PC-3 (cell line): ENCODE results near the gene LRRC8B. TPM values are rescaled to one million over a fixed set of nuclear protein-coding genes. Genes with fewer than 3 reads are reported as not detected.

ENCODE experiments used
- ATAC-seq: fragments of 200-7000 bp; cut with Tn5 transposase; 2 replicates; pipeline ENCODE4 v1.9.1; 2020; ENCODE audit warnings: mild to moderate bottlenecking, moderate library complexity
- BruUV-seq: library from RNA; stranded (reverse); fragments of 400-500 nt; replicated peaks from 2 replicates; lab custom pipeline; 2021; lab: Mats Ljungman, UMichigan
- CTCF ChIA-PET: fragments of 300-600 bp; sonication (Branson Sonifier 250); formaldehyde crosslinking; loops from one replicate; lab custom pipeline; 2022; ENCODE audit warnings: antibody characterized with exemption; lab: Charles Lee
- POLR2A ChIA-PET: fragments of 300-600 bp; sonication (Branson Sonifier 250); formaldehyde crosslinking; loops from one replicate; lab custom pipeline; 2022; ENCODE audit warnings: antibody characterized with exemption; ENCODE audit not compliant: unreplicated experiment; lab: Charles Lee
- DNase-seq: peaks from one replicate; pipeline ENCODE4 v3.0.0-alpha.2; 2015
- H2AFZ ChIP-seq: fragments of 300-600 bp; sonication (generic); 2 replicates; pipeline ENCODE4 v1.6.0; 2016; ENCODE audit warnings: antibody characterized with exemption, low read length
- H3F3A ChIP-seq: fragments of 300-600 bp; sonication (generic); one replicate; pipeline ENCODE4 v1.6.0; 2017; ENCODE audit warnings: antibody characterized with exemption, low read length, control low read depth, mild to moderate bottlenecking; ENCODE audit not compliant: unreplicated experiment
- H3K27ac ChIP-seq: fragments of 300-600 bp; sonication (generic); 2 replicates; pipeline ENCODE4 v1.5.1; 2016; ENCODE audit warnings: mild to moderate bottlenecking, low read length
- H3K27me3 ChIP-seq: fragments of 300-600 bp; sonication (generic); 2 replicates; pipeline ENCODE4 v1.6.1; 2016; ENCODE audit warnings: low read length, mixed read lengths
- H3K36me3 ChIP-seq: fragments of 300-600 bp; sonication (generic); 2 replicates; pipeline ENCODE4 v1.6.1; 2016; ENCODE audit warnings: low read depth, mixed run types, low read length, mixed read lengths
- H3K4me1 ChIP-seq: fragments of 300-600 bp; sonication (generic); 2 replicates; pipeline ENCODE4 v1.5.1; 2016; ENCODE audit warnings: low read length; ENCODE audit not compliant: insufficient read depth
- H3K4me2 ChIP-seq: fragments of 300-600 bp; sonication (generic); 2 replicates; pipeline ENCODE4 v1.6.0; 2016; ENCODE audit warnings: low read length
- H3K4me3 ChIP-seq: fragments of 300-600 bp; sonication (generic); 2 replicates; pipeline ENCODE4 v1.5.1; 2016; ENCODE audit warnings: mild to moderate bottlenecking, low read length, mixed read lengths
- H3K79me2 ChIP-seq: fragments of 300-600 bp; sonication (generic); 2 replicates; pipeline ENCODE4 v1.6.1; 2017; ENCODE audit warnings: low read length, mixed read lengths
- H3K9ac ChIP-seq: fragments of 300-600 bp; sonication (generic); 2 replicates; pipeline ENCODE4 v1.6.0; 2016; ENCODE audit warnings: mild to moderate bottlenecking, low read length
- H3K9me2 ChIP-seq: fragments of 300-600 bp; sonication (generic); replicated peaks from 2 replicates; pipeline ENCODE4 v1.6.1; 2016; ENCODE audit warnings: mixed run types, low read length, mixed read lengths
- H3K9me3 ChIP-seq: fragments of 300-600 bp; sonication (generic); 2 replicates; pipeline ENCODE4 v1.6.1; 2016; ENCODE audit warnings: low read length, mixed read lengths
- H4K20me1 ChIP-seq: fragments of 300-600 bp; sonication (generic); 2 replicates; pipeline ENCODE4 v1.6.1; 2016; ENCODE audit warnings: low read length, mixed read lengths
- CTCF ChIP-seq: fragments of 300-600 bp; sonication (generic); conservative IDR thresholded peaks from 2 replicates; pipeline ENCODE4 v1.5.1; 2017; ENCODE audit warnings: antibody characterized with exemption, low read depth, mild to moderate bottlenecking, low read length
- EZH2 ChIP-seq: fragments of 300-600 bp; sonication (generic); IDR thresholded peaks from one replicate; pipeline ENCODE4 v1.6.1; 2017; ENCODE audit warnings: antibody characterized with exemption, mild to moderate bottlenecking, low read length; ENCODE audit not compliant: unreplicated experiment
- EZH2phosphoT487 ChIP-seq: fragments of 300-600 bp; sonication (generic); IDR thresholded peaks from 2 replicates; pipeline ENCODE4 v1.6.1; 2018; ENCODE audit warnings: mild to moderate bottlenecking, antibody characterized with exemption, low read length, borderline replicate concordance
- intact Hi-C: fragments of 100-400 bp; cut with micrococcal nuclease; formaldehyde crosslinking; loops from 2 replicates; pipeline ENCODE4 v1.9.0; 2023
- total RNA-seq: library from RNA; depleted of rRNA; stranded (reverse); fragments of >200 nt; gene quantifications from 2 replicates; pipeline ENCODE4 v1.2.3, GENCODE V29; 2014

Gene LRRC8B
- total RNA-seq, 1 experiment from 2014 or later = 8.4 TPM

- H3K9me3 ChIP-seq = no peaks in the 10 kb centered on the region
- no peak overlapping the region for H3K9ac ChIP-seq
- BruUV-seq = no TSS peak
- H3K4me1 ChIP-seq = no peaks in the 10 kb centered on the region
- CTCF ChIA-PET = no interaction called here
- ATAC-seq (no peak), DNase-seq (no peak)
- no peak overlapping the region for H2AFZ ChIP-seq
- H3K4me3 ChIP-seq = no peak overlapping the region
- no peaks in the 10 kb centered on the region for H3F3A ChIP-seq
- H4K20me1 ChIP-seq = no peaks in the 10 kb centered on the region
- H3K27ac ChIP-seq = no peak overlapping the region
- H3K36me3 ChIP-seq = no peaks in the 10 kb centered on the region
- TF ChIP-seq CTCF (no peak), EZH2phosphoT487 (no peak), EZH2 (no peak)
- no peak overlapping the region for H3K4me2 ChIP-seq
- no peaks in the 10 kb centered on the region for H3K27me3 ChIP-seq
- intact Hi-C loops = no loop called here
- H3K9me2 ChIP-seq = no peaks in the 10 kb centered on the region
- no peaks in the 10 kb centered on the region for H3K79me2 ChIP-seq
- POLR2A ChIA-PET = no interaction called here
These were observed 43.2 kb downstream of the LRRC8B start for GRCh38 chr1:89567797-89568196.

- DNase-seq (no peak), ATAC-seq (no peak)
- peaks cover 4% of the 10 kb centered on the region; the same call in 1 of the 2 replicates for H3K36me3 ChIP-seq
- no peaks in the 10 kb centered on the region for H3K27me3 ChIP-seq
- no peaks in the 10 kb centered on the region for H3F3A ChIP-seq
- H4K20me1 ChIP-seq = no peaks in the 10 kb centered on the region
- no peak overlapping the region for H3K4me2 ChIP-seq
- ChIA-PET CTCF (no interaction called here), POLR2A (no interaction called here)
- H3K4me1 ChIP-seq = no peaks in the 10 kb centered on the region
- H3K9me2 ChIP-seq = no peaks in the 10 kb centered on the region
- TF ChIP-seq EZH2 = no peak
- no peak for TF ChIP-seq CTCF
- no peak for TF ChIP-seq EZH2phosphoT487
- intact Hi-C loops = no loop called here
- no peak overlapping the region for H2AFZ ChIP-seq
- no peaks in the 10 kb centered on the region for H3K79me2 ChIP-seq
- BruUV-seq = no TSS peak
- no peak overlapping the region for H3K9ac ChIP-seq
- H3K27ac ChIP-seq = no peak overlapping the region
- no peaks in the 10 kb centered on the region for H3K9me3 ChIP-seq
- H3K4me3 ChIP-seq = no peak overlapping the region
These were observed 48.8 kb downstream of the LRRC8B start for GRCh38 chr1:89573410-89573809.

- Histone ChIP-seq H2AFZ (no peak overlapping the region), H3K9me3 (no peaks in the 10 kb centered on the region), H4K20me1 (no peaks in the 10 kb centered on the region), H3K4me1 (no peaks in the 10 kb centered on the region), H3F3A (no peaks in the 10 kb centered on the region), H3K36me3 (peaks cover 5% of the 10 kb centered on the region; the same call in 1 of the 2 replicates), H3K4me3 (no peak overlapping the region), H3K27ac (no peak overlapping the region), H3K27me3 (no peaks in the 10 kb centered on the region), H3K79me2 (no peaks in the 10 kb centered on the region), H3K4me2 (no peak overlapping the region), H3K9me2 (no peaks in the 10 kb centered on the region), H3K9ac (no peak overlapping the region)
- ATAC-seq (no peak), DNase-seq (no peak)
- intact Hi-C loops = no loop called here
- no TSS peak for BruUV-seq
- ChIA-PET POLR2A (no interaction called here), CTCF (no interaction called here)
- no peak for TF ChIP-seq CTCF
- TF ChIP-seq EZH2 = no peak
- TF ChIP-seq EZH2phosphoT487 = no peak
These were observed 50.0 kb downstream of the LRRC8B start for GRCh38 chr1:89574621-89575020.
